SKM-1 treated with dmso at 0.1 percent for 144 hours (cell line): Measurements from ENCODE around the gene INCENP.

Experiments used
- DNase-seq: peaks from one replicate; lab custom pipeline; 2025; ENCODE audit not compliant: unreplicated experiment; lab: John Stamatoyannopoulos, UW

The INCENP gene

GRCh38 chr11:62140304-62141110 lies 16.7 kb downstream of the INCENP start:
- no peak for DNase-seq

DNA sequence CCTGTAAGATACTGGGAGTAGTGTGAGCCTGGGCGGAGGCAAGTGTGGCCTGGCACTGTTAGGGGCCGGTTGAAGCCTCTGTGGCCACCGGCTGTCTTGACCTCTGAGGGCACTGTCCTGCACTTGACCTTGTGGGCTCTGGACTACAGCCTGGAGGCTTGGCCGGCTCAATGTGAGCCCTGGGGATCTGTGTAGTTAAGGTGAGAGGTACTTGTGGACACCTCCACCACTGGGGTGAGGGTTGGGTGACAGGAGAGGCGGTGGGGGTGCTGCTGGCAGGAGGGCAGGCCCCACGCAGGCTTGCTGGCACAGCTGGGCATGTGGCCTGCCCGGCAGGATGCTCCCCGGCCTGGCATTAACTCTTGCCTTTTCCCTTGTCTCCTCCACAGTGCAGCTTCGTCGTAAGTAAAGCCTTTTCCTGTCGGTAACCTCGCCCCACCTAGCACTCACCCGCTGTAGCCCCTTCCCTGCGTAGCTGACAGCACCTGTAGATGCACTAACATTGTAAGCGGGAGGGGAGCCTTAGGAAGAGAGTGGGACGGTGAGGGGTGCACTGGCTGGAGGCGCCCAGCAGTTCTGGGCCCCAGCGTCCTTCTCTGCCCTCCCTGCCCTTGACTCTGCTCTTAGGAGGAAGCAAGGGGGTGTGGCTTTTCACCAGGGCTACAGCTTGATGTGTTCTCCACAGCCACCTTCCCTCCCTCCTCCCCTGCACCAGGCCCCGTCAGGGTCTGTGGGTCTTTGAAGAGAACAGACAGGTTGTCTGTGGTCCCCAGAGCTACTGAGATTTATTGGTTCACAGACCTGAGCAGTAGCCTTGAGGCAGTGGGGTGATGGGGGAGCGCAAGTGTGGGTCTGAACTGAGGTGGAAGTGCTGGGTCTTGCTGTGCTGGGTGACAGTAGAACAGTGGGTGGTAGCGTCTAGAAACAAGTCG lies 17.6 kb downstream of the INCENP start:
- DNase-seq, result no peak

DNA sequence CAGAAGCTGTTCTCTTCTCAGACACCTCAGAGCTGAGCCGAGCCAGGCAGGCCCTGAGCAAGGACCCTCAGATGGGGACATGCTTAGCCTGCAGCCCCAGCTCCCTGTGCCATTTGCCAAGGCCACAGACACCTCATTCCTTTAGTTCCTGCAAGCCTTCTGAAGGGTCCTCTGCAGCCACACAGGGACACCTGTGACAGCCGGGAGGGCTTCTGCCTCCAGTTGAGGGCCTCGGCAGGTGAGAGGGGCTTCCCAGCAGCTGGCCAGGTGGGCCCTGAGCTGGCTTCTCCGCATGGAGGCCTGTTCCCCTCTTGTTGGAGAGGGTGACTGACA lies 18.2 kb downstream of the INCENP start:
- DNase-seq, result no peak

DNA sequence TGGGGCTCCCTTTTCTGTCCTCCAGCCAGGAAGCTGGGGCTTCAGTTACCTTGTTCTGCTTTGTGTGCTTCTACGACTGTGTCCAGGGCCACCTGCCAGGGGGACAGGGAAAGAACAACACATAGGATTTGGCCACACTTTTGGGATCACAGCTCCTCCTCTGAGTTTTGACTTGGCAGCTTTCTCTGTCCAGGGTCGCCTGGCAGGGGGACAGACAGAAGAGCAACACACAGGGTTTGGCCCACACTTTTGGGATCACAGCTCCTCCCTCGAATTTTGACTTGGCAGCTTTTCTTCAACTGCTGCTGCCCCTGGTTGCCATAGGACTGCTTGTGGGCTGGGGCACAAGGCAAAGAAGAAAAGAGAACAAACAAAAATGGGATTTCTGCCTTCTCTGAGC lies 19.1 kb downstream of the INCENP start:
- no peak for DNase-seq

DNA sequence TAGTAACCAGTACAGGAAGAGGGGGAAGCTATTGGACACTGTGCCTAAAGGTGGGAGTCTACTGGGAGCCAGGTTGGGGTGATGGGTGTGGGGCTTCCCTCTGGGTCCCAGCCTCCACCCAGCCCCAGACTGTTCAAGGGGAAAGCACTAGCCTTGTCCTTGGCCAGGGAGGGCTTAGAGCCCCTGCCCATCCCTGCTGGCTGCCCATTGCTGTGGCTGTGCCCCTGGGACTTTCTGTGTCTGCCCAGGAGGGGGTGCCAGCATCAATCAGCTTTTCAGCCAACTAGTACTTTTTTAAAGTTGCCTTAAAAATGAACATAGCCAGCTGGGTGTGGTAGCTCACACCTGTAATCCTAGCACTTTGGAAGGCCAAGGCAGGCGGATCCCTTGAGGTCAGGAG lies 19.9 kb downstream of the INCENP start:
- DNase-seq, result no peak

DNA sequence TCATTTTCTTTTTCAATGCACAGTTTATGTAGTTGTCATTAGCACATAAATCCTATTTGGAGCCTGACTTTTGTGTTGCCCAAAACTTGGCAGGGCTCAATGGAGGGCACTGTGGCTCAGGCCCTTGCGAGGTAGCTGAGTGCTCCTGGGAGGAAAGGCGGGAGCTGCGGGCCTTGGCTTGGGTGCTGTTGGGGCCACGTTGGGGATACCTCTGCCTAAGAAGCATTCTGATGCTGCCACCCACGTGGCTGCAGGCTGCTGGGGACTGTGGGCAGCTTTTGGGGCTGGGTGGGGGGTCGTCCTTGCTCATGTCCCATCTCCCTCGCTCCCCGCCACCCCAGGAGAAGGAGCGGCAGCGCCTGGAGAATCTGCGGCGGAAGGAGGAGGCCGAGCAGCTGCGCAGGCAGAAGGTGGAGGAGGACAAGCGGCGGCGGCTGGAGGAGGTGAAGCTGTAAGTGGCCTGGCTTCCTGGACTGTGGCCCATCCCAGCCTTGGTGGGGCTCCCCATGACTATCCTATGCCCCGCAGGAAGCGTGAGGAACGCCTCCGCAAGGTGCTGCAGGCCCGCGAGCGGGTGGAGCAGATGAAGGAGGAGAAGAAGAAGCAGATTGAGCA lies 20.9 kb downstream of the INCENP start:
- DNase-seq, result no peak

- DNase-seq, result no peak
Observed at GRCh38 chr11:62145261-62145871, 21.6 kb downstream of the INCENP start.

- no peak for DNase-seq
Observed at GRCh38 chr11:62146476-62147200, 22.8 kb downstream of the INCENP start.

- no peak for DNase-seq
Observed at GRCh38 chr11:62147545-62147944, 23.7 kb downstream of the INCENP start.

- DNase-seq, result no peak
Observed at GRCh38 chr11:62148271-62148980, 24.6 kb downstream of the INCENP start.

- no peak for DNase-seq
Observed at GRCh38 chr11:62149986-62150886, 26.4 kb downstream of the INCENP start.

GRCh38 chr11:62150887-62151736 lies 27.3 kb downstream of the INCENP start:
- DNase-seq, result no peak

- DNase-seq, result no peak
Observed at GRCh38 chr11:62151737-62152102, 27.9 kb downstream of the INCENP start.

DNA sequence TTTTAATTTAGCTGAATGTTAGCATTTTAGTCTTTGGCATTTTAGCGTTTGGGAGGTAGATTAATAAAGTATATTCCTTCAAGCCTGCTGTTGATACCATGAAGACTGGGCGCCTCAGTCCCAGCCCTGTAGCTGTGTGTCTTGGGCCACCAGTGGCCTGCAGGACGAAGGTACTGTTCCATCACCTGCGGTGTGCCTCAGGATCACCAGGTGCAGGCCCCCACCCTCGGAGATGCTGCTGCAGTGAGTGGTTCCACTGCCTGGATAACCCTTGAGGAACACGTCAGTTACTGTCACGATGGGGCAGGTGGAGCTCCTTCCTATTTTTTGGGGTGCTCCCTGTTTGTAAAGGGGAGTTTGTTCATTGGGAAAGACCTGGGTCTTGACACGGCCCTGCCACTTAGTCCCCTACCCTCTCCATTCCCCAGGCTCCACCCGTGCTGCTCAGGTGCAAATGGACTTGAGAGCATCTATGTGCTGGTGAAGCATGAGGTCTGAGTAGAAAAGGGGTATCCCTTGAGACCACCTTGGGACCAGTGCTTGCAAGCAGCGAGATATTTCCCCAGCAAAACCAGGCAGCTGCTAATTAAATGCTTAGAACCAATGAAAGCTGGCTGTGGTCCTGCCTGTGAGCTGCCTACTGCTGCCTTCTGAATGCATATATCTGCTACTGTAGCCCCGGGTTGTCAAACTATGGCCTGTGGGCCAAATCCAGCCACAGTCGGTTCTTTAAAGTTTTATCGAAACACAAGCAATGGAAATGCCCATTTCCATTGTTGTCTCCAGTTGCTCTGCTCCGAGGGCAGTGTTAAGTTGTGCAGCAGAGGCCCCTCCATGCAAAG lies 28.7 kb downstream of the INCENP start:
- DNase-seq, result no peak

DNA sequence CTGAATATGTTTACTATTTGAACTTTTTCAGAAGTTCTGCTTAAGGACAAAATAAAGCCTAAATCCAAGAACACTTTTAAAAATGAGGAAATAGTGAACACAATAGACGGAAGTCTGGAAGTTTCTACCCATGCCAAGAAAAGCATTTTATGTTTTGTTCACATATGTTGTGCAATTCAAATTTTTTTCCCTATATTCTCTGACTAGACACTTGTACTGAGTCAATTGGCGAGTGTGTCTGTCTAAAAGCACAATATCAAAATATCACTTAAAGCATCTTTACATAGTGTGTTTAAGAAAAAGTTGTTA lies 29.2 kb downstream of the INCENP start:
- DNase-seq, result no peak

GRCh38 chr11:62153617-62154016 lies 29.8 kb downstream of the INCENP start:
- DNase-seq, result no peak

DNA sequence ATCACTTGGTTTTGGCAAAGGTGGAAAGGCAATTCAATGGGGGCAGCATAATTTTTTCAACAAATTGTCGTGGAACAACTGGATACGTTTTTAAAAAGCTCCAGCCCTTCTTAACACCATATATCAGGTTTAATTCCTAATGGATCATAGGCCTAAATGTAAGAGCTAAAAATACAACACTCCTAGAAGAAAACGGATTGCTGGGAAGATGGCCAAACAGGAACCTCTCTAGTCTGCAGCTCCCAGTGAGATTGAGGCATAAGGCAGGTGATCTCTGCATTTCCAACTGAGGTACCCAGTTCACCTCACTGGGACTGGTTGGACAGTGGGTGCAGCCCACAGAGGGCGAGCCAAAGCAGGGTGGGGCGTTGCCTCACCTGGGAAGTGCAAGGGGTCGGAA lies 33.8 kb downstream of the INCENP start:
- DNase-seq, result no peak

- no peak for DNase-seq
Observed at GRCh38 chr11:62166371-62166770, 42.6 kb downstream of the INCENP start.
